A673 (cell line): Measurements from ENCODE around the gene RPS6KC1. TPM values are rescaled to one million over a fixed set of nuclear protein-coding genes. Genes with fewer than 3 reads are reported as not detected.

ENCODE experiments used
- BruUV-seq: library from RNA; stranded (reverse); fragments of 400-500 nt; replicated peaks from 2 replicates; lab custom pipeline; 2021; lab: Mats Ljungman, UMichigan
- CTCF ChIA-PET: fragments of 300-600 bp; sonication (Branson Sonifier 250); formaldehyde crosslinking; loops from one replicate; lab custom pipeline; 2022; ENCODE audit warnings: antibody characterized with exemption; lab: Charles Lee
- POLR2A ChIA-PET: fragments of 300-600 bp; sonication (Branson Sonifier 250); formaldehyde crosslinking; loops from one replicate; lab custom pipeline; 2022; ENCODE audit warnings: antibody characterized with exemption; ENCODE audit not compliant: low non-redundant PET; lab: Charles Lee
- DNase-seq: peaks from one replicate; pipeline ENCODE4 v3.0.0-alpha.2; 2015; ENCODE audit warnings: low spot score
- H3K27ac ChIP-seq: fragments of 200-600 bp; sonication (generic); 2 replicates; pipeline ENCODE4 v1.5.1; 2016; ENCODE audit warnings: mixed run types, low read depth, mild to moderate bottlenecking, mixed read lengths, antibody characterized with exemption, low read length; ENCODE audit not compliant: poor library complexity, severe bottlenecking
- H3K27me3 ChIP-seq: fragments of 200-600 bp; sonication (generic); replicated peaks from 2 replicates; pipeline ENCODE4 v1.6.1; 2017; ENCODE audit warnings: mixed run types, low read depth, mild to moderate bottlenecking, mixed read lengths, antibody characterized with exemption, low read length; ENCODE audit not compliant: insufficient read depth, poor library complexity
- H3K36me3 ChIP-seq: fragments of 200-600 bp; sonication (generic); 2 replicates; pipeline ENCODE4 v1.6.1; 2016; ENCODE audit warnings: mixed run types, mild to moderate bottlenecking, mixed read lengths, antibody characterized with exemption, low read length; ENCODE audit not compliant: insufficient read depth, poor library complexity, severe bottlenecking
- H3K4me1 ChIP-seq: fragments of 200-600 bp; sonication (generic); 2 replicates; pipeline ENCODE4 v1.6.1; 2017; ENCODE audit warnings: mixed run types, mild to moderate bottlenecking, mixed read lengths, antibody characterized with exemption, low read length; ENCODE audit not compliant: insufficient read depth, poor library complexity, severe bottlenecking
- H3K4me3 ChIP-seq: fragments of 200-600 bp; sonication (generic); 2 replicates; pipeline ENCODE4 v1.5.1; 2016; ENCODE audit warnings: low read depth, mixed run types, mild to moderate bottlenecking, mixed read lengths, low read length; ENCODE audit not compliant: poor library complexity, severe bottlenecking
- H3K9me3 ChIP-seq: fragments of 200-600 bp; sonication (generic); 2 replicates; pipeline ENCODE4 v1.6.1; 2016; ENCODE audit warnings: mixed run types, low read depth, mild to moderate bottlenecking, mixed read lengths, antibody characterized with exemption, low read length; ENCODE audit not compliant: poor library complexity, severe bottlenecking
- EZH2 ChIP-seq: fragments of 200-600 bp; sonication (generic); IDR thresholded peaks from 2 replicates; pipeline ENCODE4 v1.6.1; 2017; ENCODE audit warnings: borderline replicate concordance, low read depth, mild to moderate bottlenecking, mixed read lengths, antibody characterized with exemption, low read length; ENCODE audit not compliant: poor library complexity, severe bottlenecking
- intact Hi-C: fragments of 100-400 bp; cut with micrococcal nuclease; formaldehyde crosslinking; loops from one replicate; pipeline ENCODE4 v1.10.0; 2022; ENCODE audit not compliant: unreplicated experiment
- total RNA-seq: library from RNA; stranded (reverse); gene quantifications from 2 replicates; pipeline ENCODE4 v1.2.3, GENCODE V29; 2021
- TF ChIP-seq, protein P1 (sequence below): fragments of 300-800, 200-600 bp; sonication (generic); conservative IDR thresholded peaks from 2 replicates; pipeline ENCODE4 v1.5.1; 2017; ENCODE audit warnings: low read depth, mild to moderate bottlenecking, antibody characterized with exemption, low read length, moderate library complexity, mixed read lengths

The RPS6KC1 gene
- total RNA-seq, 1 experiment from 2014 or later, result 17.1 TPM

DNA sequence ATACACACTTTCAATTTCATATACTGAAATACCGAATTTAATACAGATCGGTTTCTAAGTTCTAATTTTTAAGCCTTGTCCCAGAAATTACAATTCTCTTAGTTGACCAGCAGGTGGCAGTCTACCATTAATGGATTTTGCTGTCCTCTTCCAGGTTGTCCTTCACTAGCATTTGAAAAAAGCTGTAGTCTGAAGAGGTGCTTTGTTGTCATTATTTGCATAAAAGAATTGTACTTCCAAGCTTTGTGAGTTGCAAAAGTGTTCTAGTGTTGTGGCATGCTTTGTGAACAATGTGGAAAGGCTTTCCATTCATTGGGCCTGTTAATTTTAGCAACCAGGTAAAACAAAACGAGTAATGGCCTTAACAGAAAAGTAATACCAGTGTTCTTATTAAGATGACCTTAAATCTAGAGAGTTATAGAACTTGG lies 193.6 kb downstream of the RPS6KC1 start:
- ChIA-PET POLR2A (no interaction called here), CTCF (interaction anchor here (0.6 kb wide), 1 partner anchor 11 kb away, joined by 4 read pairs; no protein-coding TSS in a partner anchor)
- Histone ChIP-seq H3K4me1 (no peaks in the 10 kb centered on the region), H3K27me3 (no peaks in the 10 kb centered on the region), H3K9me3 (no peaks in the 10 kb centered on the region), H3K4me3 (no peak overlapping the region), H3K36me3 (no peaks in the 10 kb centered on the region), H3K27ac (no peak overlapping the region)
- intact Hi-C loops, result loop anchor here (1.0 kb wide), 1 partner anchor 879 kb away; no protein-coding TSS in a partner anchor
- BruUV-seq, result no TSS peak
- no peak for TF ChIP-seq EZH2
- TF ChIP-seq, protein P1, sequence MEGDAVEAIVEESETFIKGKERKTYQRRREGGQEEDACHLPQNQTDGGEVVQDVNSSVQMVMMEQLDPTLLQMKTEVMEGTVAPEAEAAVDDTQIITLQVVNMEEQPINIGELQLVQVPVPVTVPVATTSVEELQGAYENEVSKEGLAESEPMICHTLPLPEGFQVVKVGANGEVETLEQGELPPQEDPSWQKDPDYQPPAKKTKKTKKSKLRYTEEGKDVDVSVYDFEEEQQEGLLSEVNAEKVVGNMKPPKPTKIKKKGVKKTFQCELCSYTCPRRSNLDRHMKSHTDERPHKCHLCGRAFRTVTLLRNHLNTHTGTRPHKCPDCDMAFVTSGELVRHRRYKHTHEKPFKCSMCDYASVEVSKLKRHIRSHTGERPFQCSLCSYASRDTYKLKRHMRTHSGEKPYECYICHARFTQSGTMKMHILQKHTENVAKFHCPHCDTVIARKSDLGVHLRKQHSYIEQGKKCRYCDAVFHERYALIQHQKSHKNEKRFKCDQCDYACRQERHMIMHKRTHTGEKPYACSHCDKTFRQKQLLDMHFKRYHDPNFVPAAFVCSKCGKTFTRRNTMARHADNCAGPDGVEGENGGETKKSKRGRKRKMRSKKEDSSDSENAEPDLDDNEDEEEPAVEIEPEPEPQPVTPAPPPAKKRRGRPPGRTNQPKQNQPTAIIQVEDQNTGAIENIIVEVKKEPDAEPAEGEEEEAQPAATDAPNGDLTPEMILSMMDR, result peak; percentile 86
- DNase-seq, result peak; percentile 62

DNA sequence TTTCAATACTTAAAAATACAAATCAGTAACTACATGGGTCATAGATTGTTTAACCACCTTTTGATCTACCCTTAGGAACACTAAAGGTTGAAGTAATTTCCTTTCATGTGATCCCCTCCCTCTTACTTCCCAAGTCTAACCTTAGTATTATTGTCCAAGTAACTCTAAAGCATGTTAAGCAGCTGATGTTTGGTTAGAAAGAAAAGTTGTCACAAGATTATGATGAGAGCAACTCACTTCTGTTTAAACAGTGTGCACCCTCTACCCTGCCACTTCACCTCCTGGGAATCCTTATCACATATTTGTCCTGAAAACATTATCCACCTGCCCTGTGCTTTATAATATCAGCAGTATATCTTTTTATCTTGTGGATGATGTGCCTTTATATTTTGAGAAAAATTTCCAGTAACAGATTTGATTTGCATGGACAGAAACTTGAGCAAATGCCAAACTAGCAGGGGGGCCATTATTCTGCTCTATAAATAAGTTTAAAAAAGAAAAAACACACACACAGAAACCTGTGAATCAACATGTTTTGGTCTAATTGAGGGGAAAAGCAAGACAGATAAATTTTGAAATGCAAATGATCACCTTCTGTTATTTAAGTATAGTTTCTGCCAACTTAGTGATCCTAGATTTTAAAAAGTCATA lies 194.3 kb downstream of the RPS6KC1 start:
- intact Hi-C loops, result no loop called here
- Histone ChIP-seq H3K9me3 (no peaks in the 10 kb centered on the region), H3K4me3 (no peak overlapping the region), H3K36me3 (no peaks in the 10 kb centered on the region), H3K27ac (no peak overlapping the region), H3K4me1 (no peaks in the 10 kb centered on the region), H3K27me3 (no peaks in the 10 kb centered on the region)
- TF ChIP-seq, protein P1, result no peak
- ChIA-PET CTCF (interaction anchor here (0.6 kb wide), 1 partner anchor 11 kb away, joined by 4 read pairs; no protein-coding TSS in a partner anchor), POLR2A (no interaction called here)
- no peak for DNase-seq
- BruUV-seq, result no TSS peak

DNA sequence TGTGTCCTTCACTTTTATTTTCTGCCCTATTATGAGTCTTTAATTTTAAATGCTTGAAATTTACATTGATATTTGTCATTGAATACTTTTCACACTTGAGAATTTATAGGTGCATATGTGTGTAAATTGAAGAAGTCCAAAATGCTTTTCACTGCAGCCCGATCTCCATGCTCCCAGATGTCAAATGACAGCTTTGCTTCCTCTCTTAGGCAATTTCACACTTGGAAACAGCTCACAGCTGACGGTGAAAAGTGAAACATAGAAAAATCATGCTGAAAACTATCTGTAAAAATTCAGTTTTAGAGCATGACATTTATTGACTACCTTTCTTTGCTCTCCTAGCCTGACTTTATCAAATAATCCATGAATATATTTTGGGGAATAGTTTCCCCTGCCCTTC lies 196.0 kb downstream of the RPS6KC1 start:
- CTCF ChIA-PET, result no interaction called here
- TF ChIP-seq, protein P1, result no peak
- no peak for TF ChIP-seq EZH2
- no peak for DNase-seq
- POLR2A ChIA-PET, result no interaction called here
- Histone ChIP-seq H3K36me3 (no peaks in the 10 kb centered on the region), H3K9me3 (no peaks in the 10 kb centered on the region), H3K4me3 (no peak overlapping the region), H3K4me1 (no peaks in the 10 kb centered on the region), H3K27me3 (no peaks in the 10 kb centered on the region), H3K27ac (no peak overlapping the region)
- intact Hi-C loops, result no loop called here
- no TSS peak for BruUV-seq
